DLD1 (cell line): ENCODE data around the gene CNBP.
"Not testable (repeated sequence)": the region's sequence is repeated elsewhere in the genome, so short reads cannot be mapped to it uniquely, and the experiment has no call there.

Source experiments
- in situ Hi-C: cut with HindIII; loops from 2 replicates; pipeline ENCODE4 v1.10.0; 2017; ENCODE audit warnings: low sequenced_read_pairs

CNBP gene

GRCh38 chr3:129183569-129184395 lies at the start of gene CNBP:
CNBP (minus strand) TSS chr3:129183896; CDS start chr3:129171757, 12,139 bp downstream.
- in situ Hi-C loops = no loop called here

- in situ Hi-C loops = loop anchor here (10.0 kb wide), 2 partner anchors 57 to 237 kb away; partner anchors contain the start of gene CFAP92
Measured at GRCh38 chr3:129231331-129232119, 47.8 kb upstream of the CNBP start.

GRCh38 chr3:129230311-129231019 lies 46.8 kb upstream of the CNBP start:
- in situ Hi-C loops = loop anchor here (10.0 kb wide), 2 partner anchors 56 to 236 kb away; partner anchors contain the start of gene CFAP92

- in situ Hi-C loops = no loop called here
Measured at GRCh38 chr3:129228891-129229585, 45.3 kb upstream of the CNBP start.

- in situ Hi-C loops = no loop called here
Measured at GRCh38 chr3:129226374-129226773, 42.7 kb upstream of the CNBP start.

- in situ Hi-C loops = no loop called here
Measured at GRCh38 chr3:129224984-129225393, 41.3 kb upstream of the CNBP start.

GRCh38 chr3:129224387-129224786 lies 40.7 kb upstream of the CNBP start:
- in situ Hi-C loops = not testable (repeated sequence)

GRCh38 chr3:129218742-129219141 lies 35.0 kb upstream of the CNBP start:
- in situ Hi-C loops = no loop called here

GRCh38 chr3:129213238-129213637 lies 29.5 kb upstream of the CNBP start:
- in situ Hi-C loops = no loop called here

GRCh38 chr3:129211772-129212171 lies 28.1 kb upstream of the CNBP start:
- in situ Hi-C loops = no loop called here

GRCh38 chr3:129211345-129211744 lies 27.6 kb upstream of the CNBP start:
- in situ Hi-C loops = no loop called here

GRCh38 chr3:129207479-129207878 lies 23.8 kb upstream of the CNBP start:
- in situ Hi-C loops = no loop called here

- in situ Hi-C loops = no loop called here
Measured at GRCh38 chr3:129205109-129205832, 21.6 kb upstream of the CNBP start.

- in situ Hi-C loops = no loop called here
Measured at GRCh38 chr3:129204473-129204872, 20.8 kb upstream of the CNBP start.

GRCh38 chr3:129199366-129199765 lies 15.7 kb upstream of the CNBP start:
- in situ Hi-C loops = no loop called here

GRCh38 chr3:129197321-129197720 lies 13.6 kb upstream of the CNBP start:
- in situ Hi-C loops = no loop called here

GRCh38 chr3:129196601-129197000 lies 12.9 kb upstream of the CNBP start:
- in situ Hi-C loops = no loop called here

GRCh38 chr3:129195731-129196256 lies 12.1 kb upstream of the CNBP start:
- in situ Hi-C loops = no loop called here

- in situ Hi-C loops = not testable (repeated sequence)
Measured at GRCh38 chr3:129189793-129190192, 6.1 kb upstream of the CNBP start.

GRCh38 chr3:129187857-129188256 lies 4.2 kb upstream of the CNBP start:
- in situ Hi-C loops = no loop called here
